Hepatocyte (in vitro differentiated cells): ENCODE measurements around the gene TNN.

Experiments
- EZH2 ChIP-seq: fragments of 200-600 bp; sonication (generic); IDR thresholded peaks from 2 replicates; pipeline ENCODE4 v1.6.1; 2016; ENCODE audit warnings: antibody characterized with exemption, mild to moderate bottlenecking, borderline replicate concordance
- TF ChIP-seq, protein P1 (sequence below): fragments of 200-600 bp; sonication (generic); IDR thresholded peaks from 2 replicates; pipeline ENCODE4 v1.5.1; 2016; ENCODE audit warnings: antibody characterized with exemption, mild to moderate bottlenecking; ENCODE audit not compliant: poor library complexity

DNA sequence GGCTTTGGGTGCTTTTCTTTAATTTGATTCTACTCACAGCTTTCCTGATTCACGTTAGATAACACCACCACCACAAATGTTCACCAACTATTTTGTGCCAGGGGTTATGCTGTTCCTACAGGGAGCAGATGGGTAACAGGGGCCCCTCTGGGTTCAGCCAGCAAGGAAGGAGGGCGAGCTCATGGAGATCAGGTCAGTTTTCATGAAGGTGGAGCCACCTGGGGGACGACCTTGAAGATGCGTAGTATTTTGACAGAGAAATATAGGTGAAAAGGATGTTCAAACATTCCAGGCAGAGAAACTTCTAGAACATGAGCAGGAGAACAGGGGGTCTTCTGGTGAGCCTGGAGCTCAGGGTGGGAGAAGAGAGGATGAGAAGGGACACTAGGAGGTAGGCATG, 96.1 kb downstream of the TNN start:
- no peak for TF ChIP-seq EZH2
- TF ChIP-seq, protein P1, sequence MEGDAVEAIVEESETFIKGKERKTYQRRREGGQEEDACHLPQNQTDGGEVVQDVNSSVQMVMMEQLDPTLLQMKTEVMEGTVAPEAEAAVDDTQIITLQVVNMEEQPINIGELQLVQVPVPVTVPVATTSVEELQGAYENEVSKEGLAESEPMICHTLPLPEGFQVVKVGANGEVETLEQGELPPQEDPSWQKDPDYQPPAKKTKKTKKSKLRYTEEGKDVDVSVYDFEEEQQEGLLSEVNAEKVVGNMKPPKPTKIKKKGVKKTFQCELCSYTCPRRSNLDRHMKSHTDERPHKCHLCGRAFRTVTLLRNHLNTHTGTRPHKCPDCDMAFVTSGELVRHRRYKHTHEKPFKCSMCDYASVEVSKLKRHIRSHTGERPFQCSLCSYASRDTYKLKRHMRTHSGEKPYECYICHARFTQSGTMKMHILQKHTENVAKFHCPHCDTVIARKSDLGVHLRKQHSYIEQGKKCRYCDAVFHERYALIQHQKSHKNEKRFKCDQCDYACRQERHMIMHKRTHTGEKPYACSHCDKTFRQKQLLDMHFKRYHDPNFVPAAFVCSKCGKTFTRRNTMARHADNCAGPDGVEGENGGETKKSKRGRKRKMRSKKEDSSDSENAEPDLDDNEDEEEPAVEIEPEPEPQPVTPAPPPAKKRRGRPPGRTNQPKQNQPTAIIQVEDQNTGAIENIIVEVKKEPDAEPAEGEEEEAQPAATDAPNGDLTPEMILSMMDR = no peak
